Endothelial cell of hepatic sinusoid (primary cell): ENCODE results near the gene PFN1.

ENCODE experiments used
- in situ Hi-C: cut with HindIII; loops from 2 replicates; pipeline ENCODE4 v1.10.0; 2017; ENCODE audit warnings: low sequenced_read_pairs

Gene PFN1

GRCh38 chr17:4968486-4969046 lies 20.2 kb upstream of the PFN1 start:
- in situ Hi-C loops, result no loop called here

DNA sequence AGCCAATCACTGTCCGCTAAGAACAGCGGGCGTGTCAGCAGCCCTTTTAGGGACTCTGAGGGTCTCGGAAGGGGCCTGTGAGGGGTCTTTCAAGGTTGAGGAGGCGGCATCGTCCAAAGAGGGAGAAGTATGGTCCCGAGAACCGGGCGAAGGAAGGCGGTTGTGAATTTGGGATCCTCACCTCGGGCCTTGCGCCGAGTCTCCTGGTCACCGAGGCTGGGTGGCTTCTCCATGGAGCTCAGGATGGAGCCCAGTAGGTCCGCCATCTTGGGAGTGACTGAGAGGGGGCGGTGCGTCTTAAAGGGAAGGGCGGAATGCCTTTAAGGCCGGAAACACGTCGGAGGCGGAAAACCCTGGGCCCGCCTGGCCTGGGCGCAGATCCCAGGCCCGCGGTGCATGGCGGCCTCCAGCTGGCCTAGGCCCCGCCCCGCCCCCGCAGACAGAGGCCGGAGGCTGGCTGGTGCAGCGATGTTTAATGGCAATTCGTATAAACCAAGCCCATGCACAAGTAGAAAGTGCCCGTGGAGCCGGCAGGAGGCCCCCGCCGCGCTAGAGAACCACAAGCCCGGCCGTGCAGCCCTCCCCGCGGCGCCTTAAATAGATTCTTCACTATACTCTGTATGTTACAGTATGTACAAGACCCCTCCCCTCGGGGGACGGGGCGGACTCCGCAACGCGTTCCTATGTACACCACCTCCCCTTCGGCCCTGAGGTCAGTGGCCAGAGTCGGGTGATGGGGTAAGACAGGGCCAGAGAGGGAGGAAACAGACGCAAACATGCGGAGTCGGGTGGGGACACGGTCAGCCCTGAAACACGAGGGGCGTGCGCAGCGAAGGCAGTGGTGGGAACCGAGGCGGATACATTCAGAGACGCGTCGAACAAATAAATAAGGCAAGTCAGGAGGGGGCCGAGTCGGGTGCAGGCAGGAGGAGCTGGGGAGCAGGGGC lies 19.5 kb upstream of the PFN1 start, which contains the start of gene SPAG7:
Gene SPAG7, minus strand, starts transcription at position 279 of the 947 bp plus-strand sequence. Its CDS starts 13 bp downstream, at position 266.
- in situ Hi-C loops, result no loop called here

GRCh38 chr17:4966844-4967538 lies 18.7 kb upstream of the PFN1 start:
- in situ Hi-C loops, result no loop called here

DNA sequence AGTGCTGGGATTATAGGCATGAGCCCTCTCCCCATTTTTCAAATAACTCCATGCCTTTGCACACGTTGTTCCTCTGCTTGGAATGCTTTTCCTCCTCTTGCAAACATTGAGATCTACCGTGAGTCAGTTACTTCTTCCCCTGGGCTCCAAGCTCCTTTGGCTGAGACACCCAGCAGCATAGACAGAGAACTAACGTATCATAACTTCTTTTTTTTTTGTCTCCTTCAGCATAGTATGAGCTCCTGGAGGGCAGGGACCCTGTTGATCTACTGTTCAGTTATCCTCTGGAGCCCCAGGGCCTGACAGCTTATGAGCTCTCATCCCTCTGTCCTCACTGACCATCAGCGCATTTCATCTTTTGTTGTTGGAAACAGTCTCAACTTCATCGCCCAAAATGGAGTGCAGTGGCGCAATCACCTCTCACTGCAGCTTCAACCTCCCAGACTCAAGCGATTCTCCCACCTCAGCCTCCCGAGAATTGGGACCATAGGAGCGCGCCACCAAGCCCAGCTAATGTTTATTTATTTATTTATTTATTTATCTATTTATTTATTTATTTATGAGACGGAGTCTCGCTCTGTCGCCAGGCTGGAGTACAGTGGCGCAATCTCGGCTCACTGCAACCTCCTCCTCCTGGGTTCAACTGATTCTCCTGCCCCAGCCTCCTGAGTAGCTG lies 17.1 kb upstream of the PFN1 start:
- in situ Hi-C loops, result no loop called here

- in situ Hi-C loops, result no loop called here
Measured at GRCh38 chr17:4960279-4960922, 12.1 kb upstream of the PFN1 start.

DNA sequence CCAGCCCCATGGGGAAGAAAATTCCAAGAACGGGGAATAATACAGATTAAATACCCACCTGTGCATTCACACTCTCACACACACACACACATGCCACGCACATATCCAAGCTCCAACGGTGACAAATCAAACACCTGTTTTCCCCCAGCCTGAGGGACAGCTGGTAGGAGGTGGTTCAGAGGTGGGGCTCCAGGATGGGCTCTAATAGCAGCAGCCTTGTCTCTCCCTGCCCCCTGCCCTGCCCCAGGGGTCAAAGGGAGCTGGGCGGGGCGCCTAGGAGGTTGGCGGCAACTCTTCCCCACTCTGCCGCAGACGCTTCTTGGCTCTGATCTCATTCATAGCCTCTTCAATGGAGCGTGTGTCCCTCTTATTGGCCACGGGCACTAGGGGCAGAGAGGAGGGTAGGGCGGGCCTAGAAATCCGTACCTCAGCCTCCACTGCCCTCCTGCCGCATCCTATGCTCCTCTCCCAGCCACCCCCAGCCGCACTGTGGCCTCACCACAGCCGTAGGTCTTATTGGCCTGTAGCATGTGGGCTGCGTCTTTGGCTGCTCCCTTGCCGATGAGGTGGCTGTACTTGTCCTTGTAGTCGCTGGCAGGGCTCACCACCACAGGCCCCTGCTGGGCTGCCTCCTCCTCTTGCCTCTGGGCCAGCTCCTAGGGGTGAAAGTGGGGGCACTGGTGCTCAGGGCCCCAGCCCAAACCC lies 11.1 kb upstream of the PFN1 start:
- in situ Hi-C loops, result no loop called here

GRCh38 chr17:4958102-4958501 lies 9.8 kb upstream of the PFN1 start:
- in situ Hi-C loops, result no loop called here

DNA sequence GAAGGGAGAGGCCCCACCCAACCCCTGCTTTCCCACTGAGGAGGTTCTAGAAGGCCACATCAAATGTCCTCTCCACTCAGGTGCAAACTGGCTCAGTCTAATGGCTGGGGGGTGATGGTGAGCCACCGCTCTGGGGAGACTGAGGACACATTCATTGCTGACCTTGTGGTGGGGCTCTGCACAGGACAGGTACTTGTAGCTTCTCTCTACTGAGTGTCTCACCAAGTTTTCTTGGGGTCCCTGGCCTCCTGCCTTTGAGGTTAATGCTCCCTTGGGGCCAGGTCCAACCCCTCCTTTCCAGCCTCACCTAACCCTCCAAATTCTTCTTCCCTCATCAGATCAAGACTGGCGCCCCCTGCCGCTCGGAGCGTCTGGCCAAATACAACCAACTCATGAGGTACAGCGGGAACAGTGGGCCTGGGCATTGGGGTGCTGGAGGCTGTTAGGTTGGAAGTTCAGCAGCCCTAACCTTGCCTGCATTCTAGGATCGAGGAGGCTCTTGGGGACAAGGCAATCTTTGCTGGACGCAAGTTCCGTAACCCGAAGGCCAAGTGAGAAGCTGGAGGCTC lies 8.2 kb upstream of the PFN1 start:
- in situ Hi-C loops, result no loop called here

- in situ Hi-C loops, result no loop called here
Measured at GRCh38 chr17:4955091-4955490, 6.8 kb upstream of the PFN1 start.

DNA sequence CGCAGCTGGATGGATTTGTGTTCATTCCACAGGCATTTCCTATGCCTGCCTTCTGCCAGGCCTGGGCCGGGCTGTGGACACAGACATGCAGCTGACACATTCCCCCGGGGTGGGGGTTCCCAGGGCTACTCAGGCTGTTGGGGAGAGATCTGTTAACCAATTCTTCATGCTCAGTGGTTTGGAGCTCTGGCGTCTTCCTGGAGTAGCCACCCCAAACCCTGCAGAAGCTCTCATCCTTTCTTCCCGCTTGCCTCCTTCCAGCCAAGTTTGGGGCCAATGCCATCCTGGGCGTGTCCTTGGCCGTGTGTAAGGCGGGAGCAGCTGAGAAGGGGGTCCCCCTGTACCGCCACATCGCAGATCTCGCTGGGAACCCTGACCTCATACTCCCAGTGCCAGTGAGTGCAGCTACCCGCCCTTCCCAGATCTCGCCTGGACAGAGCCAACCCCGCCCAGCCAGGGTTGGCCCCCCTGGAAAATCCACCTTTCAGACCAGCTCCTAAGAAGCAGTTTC lies 5.2 kb upstream of the PFN1 start:
- in situ Hi-C loops, result no loop called here

DNA sequence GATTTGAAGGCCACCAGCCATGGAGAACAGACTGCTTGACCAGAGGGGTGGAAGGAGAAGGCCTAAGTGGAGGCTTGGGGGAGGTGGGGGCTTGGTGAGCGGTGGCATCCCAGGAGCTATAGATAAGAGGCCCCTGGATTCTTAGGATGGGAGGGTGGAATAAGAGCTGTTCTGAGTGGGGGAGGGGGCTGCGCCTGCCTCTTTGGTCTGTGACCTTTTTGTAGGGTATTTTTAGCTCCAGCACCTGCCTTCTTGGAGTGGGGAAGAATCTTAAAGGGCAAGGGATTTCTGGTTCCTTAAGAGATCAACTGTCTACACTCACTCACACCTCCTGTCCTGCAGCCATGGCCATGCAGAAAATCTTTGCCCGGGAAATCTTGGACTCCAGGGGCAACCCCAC lies 3.2 kb upstream of the PFN1 start:
- in situ Hi-C loops, result no loop called here

- in situ Hi-C loops, result no loop called here
Measured at GRCh38 chr17:4950746-4951204, 2.4 kb upstream of the PFN1 start, which contains the start of gene ENO3. Gene ENO3, plus strand, starts transcription at chr17:4951119. Its CDS starts 711 bp downstream, at chr17:4951830.

DNA sequence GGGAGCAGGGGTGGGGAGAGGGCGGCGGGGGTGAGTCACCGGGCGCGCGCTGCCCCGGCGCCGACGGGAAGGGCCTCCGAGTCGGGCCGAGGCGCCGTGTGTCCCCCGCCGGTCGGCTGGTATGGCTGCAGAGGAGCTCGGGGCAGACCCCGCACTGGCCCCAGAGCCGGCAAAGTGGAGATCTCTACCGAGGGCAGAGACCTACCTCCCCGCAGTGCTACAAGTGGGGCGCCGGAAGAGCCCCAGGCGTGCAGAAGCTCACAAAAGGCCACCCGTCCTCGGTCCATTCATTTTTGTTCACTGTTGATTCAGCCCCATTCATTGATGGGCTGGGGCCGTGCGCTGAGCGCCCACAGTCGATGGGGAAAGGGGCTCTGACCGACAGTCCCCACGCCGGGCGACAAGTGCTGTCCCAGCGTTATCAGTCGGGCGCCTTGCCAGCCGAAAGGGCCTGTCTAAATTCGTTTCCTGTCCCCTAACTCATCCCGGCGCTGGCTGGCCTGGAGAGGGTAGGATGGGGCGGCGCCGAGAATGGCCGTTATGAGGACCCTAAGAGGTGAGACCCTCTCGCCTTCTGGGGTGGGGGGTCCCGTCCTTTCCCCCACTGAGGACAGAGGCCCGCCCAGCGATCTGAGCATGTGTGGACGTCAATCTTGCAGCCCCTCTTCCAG lies 1.9 kb upstream of the PFN1 start:
- in situ Hi-C loops, result no loop called here

DNA sequence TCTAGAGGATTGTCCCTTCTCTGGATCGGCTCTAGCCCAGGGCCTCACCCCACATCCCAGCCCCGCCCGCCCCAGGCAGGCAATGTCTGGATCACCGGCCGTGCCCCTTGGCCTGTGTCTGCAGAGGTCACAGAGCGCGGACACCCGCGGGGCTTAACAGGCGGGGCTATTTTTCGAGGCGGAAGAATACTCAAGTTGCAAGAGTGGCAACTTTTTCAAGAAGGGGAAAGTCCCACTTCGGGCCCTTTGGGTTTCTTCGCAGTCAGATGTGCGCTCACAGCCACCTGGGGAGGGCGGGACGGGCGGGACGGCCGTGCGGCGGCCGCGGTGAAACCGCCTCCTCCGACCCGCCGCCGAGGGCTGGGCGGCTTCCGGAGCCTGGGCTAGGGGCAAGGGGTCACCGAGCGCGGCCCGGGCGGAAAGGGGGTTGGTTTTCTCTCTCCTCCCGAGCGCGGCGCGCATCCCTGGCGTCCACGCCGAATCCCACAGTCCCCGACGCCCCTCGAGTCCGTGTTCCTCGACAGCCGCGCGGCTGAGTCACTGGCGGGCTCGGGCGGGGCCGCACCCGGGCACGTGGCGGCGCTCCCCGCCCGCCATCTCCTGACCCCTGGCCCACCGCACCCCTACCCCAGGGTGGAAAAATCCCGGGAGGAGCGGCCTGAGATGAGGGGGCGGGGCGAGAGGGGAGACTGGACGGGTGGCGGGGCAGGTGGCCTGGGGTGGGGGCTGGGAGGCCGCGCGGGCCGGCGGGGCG lies 1.2 kb upstream of the PFN1 start:
- in situ Hi-C loops, result loop anchor here (5.0 kb wide), 1 partner anchor 53 kb away; no protein-coding TSS in a partner anchor

- in situ Hi-C loops, result loop anchor here (5.0 kb wide), 1 partner anchor 53 kb away; no protein-coding TSS in a partner anchor
Measured at GRCh38 chr17:4948931-4949320, 596 bp upstream of the PFN1 start.

DNA sequence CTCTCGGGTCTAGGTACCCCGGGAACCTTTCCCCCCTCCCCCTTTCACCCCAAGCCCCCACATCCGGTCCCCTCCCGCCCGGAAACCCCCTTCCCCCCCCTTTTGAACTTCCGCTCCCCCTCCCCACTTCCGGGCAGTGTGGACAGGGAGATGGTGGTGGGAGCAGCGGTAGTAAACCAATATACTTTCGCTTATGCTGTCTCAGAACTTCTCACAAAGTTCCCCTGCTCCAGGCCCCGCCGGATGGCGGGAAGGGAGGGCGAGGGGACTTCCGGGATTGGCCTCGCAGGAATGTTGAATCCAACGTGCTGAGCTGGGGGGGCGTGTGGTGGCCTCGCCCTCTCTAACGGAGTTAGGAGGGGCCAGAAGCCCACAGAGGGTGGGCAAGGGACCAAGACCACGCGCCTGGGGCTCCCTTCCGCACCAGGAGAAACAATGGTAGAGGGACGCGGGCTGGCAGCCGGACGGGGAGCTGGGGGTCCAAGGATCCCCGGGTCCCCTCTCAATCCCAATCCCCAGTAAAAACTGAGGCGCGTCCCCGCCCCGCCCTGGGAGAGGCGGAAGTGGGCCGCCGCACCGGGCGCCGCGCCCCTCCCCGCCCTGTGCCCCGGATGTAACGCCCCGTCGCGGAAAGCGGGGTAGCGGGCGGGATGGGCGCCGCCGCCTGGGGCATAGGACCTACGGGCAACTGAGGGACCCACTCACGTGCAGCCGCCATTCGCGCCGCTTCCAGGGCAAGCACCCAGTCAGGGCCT lies 742 bp downstream of the PFN1 start:
- in situ Hi-C loops, result loop anchor here (5.0 kb wide), 1 partner anchor 55 kb away; no protein-coding TSS in a partner anchor

DNA sequence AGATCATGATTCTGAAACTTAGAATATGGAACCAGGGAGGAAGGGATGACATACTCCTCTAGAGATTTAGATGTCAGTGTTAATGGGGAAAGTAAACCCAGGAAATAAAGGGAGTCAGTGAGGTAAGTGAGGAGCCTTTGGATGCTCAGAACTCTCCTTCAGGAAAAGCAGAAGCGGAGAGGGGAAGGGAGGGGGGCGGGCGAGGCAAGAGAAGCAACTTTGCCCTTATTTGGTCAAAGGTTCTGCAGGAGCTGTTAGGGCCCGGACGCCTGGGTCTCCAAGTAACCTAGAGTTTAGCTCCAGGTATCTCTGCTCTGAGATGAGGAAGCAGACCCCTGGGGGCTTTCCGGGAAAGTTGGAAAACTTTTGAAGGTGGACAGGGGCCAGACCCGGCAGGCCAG lies 1.3 kb downstream of the PFN1 start:
- in situ Hi-C loops, result loop anchor here (5.0 kb wide), 1 partner anchor 55 kb away; no protein-coding TSS in a partner anchor
